NCI-H2029 treated with DMSO at 0.1 percent for 48 hours (cell line): ENCODE results near the gene JPT1.

Experiments
- DNase-seq: peaks from one replicate; lab custom pipeline; 2025; lab: John Stamatoyannopoulos, UW

The JPT1 gene

DNA sequence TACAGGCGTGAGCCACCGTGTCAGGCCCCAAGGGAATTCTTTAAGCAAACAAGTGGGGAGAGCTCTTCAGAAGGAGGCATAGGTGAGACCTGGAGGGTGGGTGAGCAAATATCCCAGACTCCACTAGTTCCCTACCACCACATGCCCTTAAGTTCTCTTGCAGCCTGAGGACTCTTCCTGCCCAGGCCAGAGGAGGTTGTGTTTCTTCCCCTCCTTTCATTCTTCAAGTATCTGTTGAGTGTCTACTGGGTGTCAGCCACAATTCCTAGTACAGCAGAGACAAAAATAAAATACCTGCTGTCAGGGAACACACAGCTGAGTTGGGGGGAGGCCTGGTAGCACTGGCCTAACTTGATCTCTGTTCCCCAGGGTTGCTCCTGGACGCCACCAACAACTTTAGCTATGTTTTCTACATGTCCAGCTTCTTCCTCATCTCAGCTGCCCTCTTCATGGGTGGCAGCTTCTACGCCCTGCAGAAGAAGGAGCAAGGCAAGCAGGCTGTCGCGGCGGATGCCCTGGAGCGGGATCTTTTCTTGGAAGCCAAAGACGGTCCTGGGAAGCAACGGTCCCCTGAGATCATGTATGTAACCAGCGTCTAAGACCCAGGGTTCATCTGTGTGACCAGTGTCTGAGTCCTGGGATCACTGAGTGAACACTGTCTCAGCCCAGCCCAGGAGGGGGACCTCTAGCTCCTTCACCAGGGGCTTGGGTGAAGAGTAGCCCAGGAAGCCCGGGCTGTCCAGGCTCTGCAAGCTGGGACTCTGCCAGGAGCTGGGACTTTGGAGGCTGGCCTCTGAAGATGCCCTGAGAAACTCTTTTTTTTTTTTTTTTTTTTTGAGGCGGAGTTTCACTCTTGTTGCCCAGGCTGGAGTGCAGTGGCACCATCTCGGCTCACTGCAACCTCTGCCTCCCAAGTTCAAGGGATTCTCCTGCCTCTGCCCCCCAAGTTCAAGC, 50.4 kb downstream of the JPT1 start:
- no peak for DNase-seq

DNA sequence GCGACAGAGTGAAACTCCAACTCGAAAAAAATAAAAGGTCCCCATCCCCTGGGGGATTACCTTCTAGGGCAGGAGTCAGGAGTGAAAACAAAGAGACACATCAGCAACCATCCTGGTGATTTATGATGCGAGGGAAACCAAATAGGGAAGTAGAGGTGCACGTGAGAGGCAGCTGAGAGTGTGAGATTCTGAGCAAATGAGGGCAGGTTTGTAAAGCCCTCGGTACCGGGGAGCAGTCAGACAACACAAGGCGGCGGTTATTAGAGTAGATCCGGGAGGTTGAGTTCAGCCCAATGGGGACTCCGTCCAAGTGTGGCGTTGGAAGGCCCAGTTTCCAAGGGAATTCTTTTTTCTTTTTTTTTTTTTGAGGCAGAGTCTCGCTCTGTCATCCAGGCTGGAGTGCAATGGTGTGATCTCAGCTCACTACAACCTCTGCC, 51.9 kb downstream of the JPT1 start:
- DNase-seq, result no peak

DNA sequence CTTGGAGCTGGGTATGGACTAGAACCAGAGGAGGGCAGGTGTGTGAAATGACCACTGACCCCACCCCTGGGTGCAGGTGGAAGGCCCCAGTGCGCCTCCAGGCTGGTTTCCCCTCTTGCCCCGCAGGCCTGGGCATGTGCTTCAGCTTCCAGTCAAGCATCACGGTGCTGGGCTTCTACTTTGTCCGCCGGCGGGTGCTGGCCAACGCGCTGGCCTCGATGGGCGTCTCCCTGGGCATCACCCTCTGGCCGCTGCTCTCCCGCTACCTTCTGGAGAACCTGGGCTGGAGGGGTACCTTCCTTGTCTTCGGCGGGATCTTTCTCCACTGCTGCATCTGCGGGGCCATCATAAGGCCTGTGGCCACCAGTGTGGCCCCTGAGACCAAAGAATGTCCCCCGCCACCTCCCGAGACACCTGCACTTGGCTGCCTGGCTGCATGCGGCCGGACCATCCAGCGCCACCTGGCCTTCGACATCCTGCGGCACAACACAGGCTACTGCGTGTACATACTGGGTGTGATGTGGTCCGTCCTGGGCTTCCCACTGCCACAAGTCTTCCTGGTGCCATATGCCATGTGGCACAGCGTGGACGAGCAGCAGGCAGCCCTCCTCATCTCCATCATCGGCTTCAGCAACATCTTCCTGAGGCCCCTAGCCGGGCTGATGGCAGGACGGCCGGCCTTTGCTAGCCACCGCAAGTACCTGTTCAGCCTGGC, 54.3 kb downstream of the JPT1 start:
- DNase-seq, result no peak

DNA sequence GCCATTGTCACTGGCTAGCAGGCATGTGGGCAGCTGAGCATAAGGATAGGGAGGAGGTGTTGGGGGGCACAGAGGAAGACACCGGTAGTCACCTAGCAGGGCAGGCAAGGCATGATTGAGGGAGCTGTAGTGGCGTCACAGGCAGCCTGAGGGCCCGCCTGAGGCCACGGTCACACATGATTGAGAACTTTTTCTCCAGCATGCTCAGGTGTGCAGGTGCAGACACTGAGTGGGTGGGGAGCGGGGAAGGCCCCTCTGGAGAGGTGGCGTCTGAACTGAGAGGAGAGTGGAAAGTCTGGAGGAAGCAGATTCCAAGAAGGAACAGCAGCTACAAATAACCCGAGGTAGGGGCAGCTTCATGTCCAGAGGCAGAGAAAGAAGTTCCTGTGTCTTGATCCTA, 55.5 kb downstream of the JPT1 start:
- no peak for DNase-seq

DNA sequence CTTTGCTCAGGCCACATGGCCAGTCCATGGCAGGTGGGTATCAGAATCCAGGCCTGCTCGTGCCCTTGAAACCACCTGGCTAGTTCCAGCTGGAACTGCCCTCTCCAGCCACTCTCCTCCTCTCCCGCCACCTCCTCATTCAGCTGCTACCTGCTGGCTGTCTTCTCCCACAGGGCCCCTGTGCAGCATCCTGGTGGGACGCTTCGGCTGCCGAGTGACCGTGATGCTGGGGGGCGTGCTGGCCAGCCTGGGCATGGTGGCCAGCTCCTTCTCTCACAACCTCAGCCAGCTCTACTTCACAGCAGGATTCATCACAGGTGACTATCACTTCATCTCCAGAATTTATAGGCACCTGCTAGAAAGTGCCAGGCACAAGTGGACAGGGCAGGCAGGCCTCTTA, 56.4 kb downstream of the JPT1 start:
- DNase-seq, result no peak

DNA sequence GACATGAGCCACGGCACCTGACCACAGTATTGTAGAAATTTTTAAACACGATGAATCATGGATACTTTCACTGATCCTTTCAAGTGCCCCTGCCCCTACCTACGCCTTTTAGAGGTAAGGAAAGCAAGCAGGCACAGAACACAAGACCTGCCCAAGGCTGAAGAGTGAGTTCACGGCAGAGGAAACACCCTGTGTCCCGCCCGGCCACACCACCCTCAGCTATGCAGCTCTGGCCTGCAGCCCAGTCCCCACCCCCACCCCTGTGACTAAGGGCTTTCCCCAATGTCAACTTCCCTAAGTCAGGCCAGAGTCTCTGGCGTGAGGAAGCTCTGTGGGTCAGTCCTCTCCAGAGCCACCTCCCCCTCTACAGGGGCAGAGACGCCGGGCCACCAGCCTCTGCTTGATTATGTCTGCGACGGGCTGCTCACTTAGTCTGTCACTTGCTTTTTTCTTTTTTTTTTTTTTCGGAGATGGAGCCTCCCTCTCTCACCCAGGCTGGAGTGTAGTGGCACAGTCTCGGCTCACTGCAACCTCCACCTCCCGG, 58.2 kb downstream of the JPT1 start:
- no peak for DNase-seq

DNA sequence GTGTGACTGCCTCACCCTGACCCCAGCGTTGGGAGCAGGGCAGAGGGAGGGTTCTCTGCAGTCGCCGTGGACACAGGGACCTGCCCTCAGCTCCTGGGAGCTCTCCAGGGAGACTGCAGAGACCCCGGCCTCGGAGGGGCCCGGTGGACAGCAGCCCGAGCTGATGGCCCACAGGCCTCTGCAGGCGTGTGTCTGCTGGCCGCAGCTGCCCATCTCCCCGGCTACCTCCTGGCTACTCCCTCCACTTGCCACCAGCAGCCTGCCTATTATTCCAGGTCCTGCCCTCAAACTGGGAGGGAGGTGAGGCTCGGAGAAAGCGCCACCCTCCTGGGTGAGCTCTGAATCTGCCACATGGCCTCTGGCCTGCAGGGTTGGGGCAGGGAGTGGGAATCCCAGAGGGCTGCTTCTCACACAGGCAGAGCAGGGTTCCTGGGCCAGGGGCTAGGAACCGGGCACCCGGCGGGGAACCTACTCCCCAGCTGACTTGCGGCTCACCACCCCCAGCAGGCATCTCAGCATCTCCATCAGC, 59.4 kb downstream of the JPT1 start:
- no peak for DNase-seq

DNA sequence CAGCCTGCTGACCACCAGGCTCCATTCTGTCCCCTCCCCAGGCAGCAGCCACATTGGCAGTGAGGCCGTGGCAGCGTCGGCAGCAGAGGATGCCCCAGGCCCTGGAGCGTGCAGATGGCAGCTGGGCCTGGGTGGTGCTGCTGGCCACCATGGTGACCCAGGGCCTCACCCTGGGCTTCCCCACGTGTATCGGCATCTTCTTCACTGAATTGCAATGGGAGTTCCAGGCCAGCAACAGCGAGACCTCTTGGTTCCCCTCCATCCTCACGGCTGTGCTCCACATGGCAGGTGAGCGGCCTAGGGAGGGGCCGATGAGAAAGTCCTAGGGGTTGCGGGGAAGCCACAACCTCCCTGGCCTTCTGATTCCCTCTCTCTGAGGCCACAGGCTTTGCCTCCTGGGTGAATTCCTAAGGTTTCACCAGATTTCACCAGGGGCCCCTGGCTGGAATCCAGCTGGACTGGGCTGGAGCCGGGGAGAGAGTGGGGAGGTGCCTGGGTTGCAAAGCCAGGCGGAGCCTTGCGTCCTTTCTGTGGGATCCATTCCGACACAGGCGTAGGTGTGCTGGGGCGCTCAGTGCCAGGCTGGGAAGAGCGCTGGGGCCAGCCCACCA, 60.7 kb downstream of the JPT1 start:
- DNase-seq, result no peak

DNA sequence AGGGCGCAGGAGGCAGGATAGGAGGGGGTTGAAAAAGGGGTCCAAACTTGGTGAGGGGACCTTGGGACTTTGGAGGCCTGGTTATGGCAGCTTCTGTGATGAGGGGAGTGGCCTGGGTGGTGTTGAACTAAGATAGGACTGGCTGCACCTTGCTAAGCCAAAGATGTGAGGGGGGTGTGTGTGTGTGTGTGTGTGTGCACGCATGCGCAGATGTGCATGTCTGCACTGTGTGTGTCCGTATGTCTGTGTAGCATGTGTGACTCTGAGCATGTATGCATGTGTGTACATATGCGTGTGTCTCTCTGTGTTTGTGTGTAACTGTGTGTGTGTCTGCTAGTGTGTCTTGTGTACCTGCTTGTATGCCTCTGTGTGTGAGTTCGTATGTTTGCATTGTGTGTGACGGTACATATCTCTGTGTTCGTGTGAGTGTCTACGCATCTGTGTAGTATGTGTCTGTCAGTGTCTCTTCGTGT, 62.4 kb downstream of the JPT1 start:
- DNase-seq, result no peak

DNA sequence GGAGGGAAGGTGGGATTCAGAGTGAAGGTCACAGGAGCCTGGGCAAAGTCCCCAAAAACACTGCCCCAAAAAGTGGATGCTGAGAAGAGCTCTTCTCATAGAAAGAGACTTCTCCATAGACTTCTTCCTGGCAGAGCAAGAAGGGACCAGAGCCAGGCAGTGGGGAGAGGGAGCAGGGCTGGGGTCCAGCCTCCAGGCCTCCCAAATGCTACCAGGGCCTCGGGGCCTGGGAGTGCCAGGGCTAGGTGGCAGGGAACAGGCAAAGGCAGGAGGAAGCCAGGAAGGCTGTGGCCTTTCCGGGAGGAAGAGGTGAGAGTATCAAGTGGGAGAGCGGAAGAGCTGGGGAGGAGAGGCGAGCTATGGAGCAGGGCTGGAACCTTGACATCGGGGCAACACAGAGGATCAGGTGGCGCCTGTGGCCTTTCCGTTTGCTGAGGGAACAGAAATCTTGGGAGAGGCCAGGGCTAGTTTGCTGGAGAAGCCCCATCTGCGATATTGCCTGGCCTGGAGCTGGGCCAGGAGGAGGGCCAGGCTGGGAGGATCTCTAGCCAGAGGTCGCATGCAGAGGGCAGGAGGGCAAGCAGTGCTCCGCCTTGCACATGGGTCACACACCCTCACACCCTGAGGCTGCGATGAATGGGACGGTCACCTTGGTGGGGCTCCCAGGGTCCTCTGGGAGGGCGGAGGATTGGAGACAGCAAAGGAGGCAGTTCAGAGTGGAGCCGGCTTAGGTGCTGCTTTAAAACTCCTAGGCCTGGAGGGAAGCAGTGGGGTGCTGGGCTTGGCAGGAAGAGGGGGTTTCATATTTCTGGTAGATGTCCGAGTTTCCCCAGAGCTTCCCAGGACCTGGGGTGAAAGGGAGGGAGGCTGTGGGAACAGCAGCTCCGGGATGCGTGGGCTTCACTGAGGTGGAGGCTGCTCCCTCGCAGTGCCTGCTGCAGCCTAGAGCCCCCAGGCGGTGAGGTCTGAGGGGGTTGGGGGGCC, 63.1 kb downstream of the JPT1 start:
- no peak for DNase-seq

DNA sequence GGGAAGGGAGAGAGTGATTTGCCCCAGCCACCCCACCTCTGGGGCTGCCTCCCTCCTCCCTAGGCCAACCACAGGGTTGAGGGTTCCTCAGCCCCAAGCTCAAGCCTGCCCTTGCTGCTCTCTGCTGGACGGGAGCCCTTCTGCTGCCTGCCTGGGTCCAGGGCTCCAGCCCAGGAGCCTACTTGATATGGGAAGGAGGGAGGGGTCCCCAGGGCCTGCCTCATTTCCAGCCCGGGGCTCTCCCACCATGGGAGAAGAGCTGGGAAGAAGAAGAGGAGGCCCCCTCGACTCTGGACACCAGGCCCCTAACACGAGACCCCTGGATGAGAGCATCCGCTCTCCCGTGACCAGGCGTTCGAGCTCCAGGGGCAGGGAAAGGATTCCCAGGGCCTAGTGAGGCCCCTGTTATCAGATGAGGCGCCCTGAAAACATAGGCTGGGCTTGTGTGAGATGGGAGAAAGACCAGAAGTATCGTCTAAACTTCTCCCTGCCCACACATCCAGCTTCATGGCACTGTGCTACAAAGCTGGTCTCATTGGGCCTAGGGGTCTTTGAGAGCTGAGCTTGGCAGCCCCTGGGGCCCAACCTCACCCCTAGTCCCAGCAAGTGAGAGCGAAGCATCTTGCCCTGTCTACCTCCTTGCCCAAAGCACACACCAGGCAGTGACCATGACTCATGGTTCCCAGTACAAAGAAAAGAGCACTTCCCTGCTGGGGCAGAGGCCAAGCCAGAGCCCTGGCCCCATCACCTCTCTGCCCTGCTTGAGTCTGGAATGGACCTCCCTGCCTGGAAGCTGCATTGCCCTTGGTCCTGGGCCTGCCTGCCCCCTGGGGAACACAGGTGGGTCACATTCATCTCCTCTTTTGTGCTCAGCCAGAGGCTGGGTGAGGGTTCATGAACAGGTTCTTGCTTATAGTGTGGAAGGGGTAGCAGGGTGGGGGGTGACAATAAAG, 65.6 kb downstream of the JPT1 start:
- DNase-seq, result no peak

DNA sequence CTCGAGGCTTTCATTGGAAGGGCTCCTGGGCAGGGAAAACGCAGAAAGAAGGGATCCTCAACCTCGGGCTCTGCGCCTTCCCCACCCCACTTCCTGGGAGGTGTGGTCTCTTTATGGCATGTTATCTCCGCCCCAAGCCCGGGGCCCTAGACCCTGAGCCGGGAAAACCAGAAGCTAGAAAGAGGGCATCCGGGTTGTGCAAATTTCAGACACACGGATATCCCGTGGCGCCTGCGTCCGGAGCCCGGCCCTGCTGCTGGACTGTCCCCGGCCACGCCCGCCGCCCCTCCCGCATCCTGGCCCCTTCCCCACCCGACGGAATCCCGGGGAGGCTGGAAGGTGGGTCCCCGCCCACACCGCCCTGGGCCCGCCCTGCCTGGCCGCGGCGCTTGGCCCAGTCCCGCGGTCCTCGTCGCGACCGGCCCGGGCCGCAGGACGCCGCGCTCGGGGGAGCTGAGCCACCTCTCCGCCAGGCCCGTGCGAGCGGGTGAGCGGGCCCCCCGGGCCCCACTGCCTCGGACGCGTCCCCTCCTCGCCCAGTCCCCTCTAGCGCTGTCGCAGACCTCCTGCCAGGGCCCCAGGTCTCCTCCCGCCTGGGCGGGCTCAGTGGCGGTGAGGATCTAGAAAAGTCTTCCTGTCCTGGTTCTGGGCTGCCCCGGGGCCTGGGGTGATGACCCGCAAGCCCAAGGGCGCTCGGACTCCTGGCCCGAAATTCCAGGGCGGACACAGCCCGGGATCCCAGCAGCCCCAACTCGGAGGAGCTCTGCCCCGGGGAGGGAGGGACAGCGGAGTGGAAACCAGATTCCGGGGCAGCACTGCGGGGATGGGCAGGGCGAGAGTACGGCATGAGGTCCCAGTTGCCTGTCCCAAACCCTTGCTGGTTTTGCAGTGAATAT, 66.5 kb downstream of the JPT1 start, which contains the start of gene SLC16A5:
TSS of gene SLC16A5 (plus strand) at position 397 of the 896 bp plus-strand sequence. CDS start 5,683 bp downstream, outside the sequence.
- DNase-seq, result no peak

DNA sequence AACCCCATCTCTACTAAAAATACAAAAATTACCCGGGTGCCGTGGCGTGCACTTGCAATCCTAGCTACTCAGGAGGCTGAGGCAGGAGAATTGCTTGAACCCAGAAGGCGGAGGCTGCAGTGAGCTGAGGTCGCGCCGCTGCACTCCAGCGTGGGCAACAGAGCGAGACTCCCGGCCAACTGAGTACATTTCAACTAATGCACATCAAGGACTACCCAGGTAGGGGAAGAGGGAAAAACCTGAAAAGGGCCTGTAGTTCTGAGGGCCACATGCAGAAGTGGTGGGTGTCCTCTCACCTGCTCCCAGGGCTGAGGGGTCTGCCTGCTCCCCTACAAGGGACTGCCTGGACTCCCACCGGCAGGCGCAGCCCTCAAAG, 67.1 kb downstream of the JPT1 start:
- no peak for DNase-seq

DNA sequence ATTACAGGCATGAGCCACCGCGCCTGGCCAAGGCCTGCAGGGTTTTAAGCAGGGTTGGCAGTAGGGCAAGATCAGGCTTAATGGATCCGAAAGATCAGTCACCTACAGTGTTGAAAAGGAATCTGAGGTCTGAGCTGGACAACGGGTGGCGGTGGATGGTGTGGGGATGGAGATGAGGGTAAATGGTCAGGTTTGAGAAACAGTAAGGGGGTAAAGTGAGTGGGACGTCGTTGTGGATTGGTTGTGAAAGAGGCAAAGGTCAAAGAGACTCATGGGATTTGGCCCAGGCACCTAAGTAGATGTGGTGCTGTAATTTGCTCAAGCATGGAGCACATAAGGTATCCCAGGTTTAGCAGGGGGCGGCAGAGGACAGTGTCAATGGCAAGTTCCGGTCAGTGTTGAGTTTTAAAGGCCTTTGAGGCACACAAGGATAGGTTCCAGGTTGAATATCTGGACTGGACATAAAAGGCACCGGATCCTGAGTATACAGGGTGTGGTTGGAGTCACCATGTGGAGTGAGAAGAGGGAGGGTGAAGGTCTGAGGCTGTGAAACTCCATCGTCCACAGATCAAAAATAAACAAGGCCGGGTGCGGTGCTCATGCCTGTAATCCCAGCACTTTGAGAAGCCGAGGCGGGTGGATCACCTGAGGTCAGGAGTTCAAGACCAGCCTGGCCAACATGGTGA, 67.7 kb downstream of the JPT1 start:
- DNase-seq, result no peak
